ENCODE measurements around the gene RAB17.
A peak's percentile ranks its signal among the peaks of the same experiment; 100 is the strongest.

DNA sequence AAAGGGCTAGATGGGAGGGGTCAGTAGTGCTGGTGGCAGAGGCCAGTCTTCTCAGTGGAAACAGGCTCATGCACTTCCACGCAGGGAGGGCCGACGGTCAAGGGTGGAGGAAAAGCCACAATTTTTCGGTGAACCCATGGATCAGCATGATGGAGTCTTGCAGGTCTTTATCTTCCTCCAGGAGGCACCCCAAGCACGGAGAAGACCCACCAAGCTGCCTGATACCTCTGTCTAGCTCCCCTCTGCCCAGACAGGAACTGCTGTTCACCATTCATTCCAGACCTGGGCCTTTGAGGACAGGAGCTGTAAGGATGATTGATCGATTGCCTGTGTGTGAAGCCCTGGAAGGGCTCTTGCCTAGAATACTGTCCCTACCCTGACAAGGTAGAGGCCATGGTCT lies 34.0 kb upstream of the RAB17 start:
- TF ChIP-seq TAF1 (IDR thresholded peaks at IDR 0.05; ENCODE audit: low read depth, low read length) (no peak), POLR2A (IDR thresholded peaks at IDR 0.05; ENCODE audit: low read depth, low read length) (no peak), PAX5 (IDR thresholded peaks at IDR 0.05; ENCODE audit: insufficient read depth, low read length, severe bottlenecking) (no peak), POLR2AphosphoS5 (IDR thresholded peaks at IDR 0.05; ENCODE audit: low read depth, low read length) (no peak), SPI1 (IDR thresholded peaks at IDR 0.05; ENCODE audit: low read depth, low read length) (peak; percentile 8; the same call in 1 of the 2 replicates)

Measured in GM12891 (cell line).